IgD-negative memory B cell (primary cell): ENCODE results near the gene MYADML2. TPM values are rescaled to one million over a fixed set of nuclear protein-coding genes. Genes with fewer than 3 reads are reported as not detected.
A peak's percentile ranks its signal among the peaks of the same experiment; 100 is the strongest.
"Not testable (repeated sequence)": the region's sequence is repeated elsewhere in the genome, so short reads cannot be mapped to it uniquely, and the experiment has no call there.

Experiments used
- H3K27ac Mint-ChIP-seq, 3 donors: one replicate each; pipeline ENCODE4 v1.8.0; 2020 to 2022; ENCODE audit warnings: mild to moderate bottlenecking in 3 of 3, mixed read lengths in 3 of 3, moderate library complexity in 1 of 3
- H3K27me3 Mint-ChIP-seq: one replicate; pipeline ENCODE4 v1.8.0; 2021; ENCODE audit warnings: mixed read lengths
- H3K36me3 Mint-ChIP-seq: one replicate; pipeline ENCODE4 v1.8.0; 2020; ENCODE audit warnings: mild to moderate bottlenecking, mixed read lengths
- H3K4me1 Mint-ChIP-seq, 3 donors: one replicate each; pipeline ENCODE4 v1.8.0; 2020 to 2022; ENCODE audit warnings: mixed read lengths in 3 of 3, mild to moderate bottlenecking in 1 of 3
- H3K4me3 Mint-ChIP-seq, 4 donors: one replicate each; pipeline ENCODE4 v1.8.0; 2020 to 2022; ENCODE audit warnings: mild to moderate bottlenecking in 4 of 4, mixed read lengths in 4 of 4, moderate library complexity in 3 of 4
- H3K9me3 Mint-ChIP-seq, 3 donors: one replicate each; pipeline ENCODE4 v1.8.0; 2020 to 2021; ENCODE audit warnings: mixed read lengths in 3 of 3, mild to moderate bottlenecking in 1 of 3
- polyA plus RNA-seq: library from polyadenylated mRNA; unstranded; fragments of 300-500 nt; fragmentation: Illumina TruSeq; gene quantifications from one replicate; pipeline ENCODE4 v1.2.3, GENCODE V29; 2021

Gene MYADML2
- polyA plus RNA-seq, 1 donor from 2014 or later = not detected

DNA sequence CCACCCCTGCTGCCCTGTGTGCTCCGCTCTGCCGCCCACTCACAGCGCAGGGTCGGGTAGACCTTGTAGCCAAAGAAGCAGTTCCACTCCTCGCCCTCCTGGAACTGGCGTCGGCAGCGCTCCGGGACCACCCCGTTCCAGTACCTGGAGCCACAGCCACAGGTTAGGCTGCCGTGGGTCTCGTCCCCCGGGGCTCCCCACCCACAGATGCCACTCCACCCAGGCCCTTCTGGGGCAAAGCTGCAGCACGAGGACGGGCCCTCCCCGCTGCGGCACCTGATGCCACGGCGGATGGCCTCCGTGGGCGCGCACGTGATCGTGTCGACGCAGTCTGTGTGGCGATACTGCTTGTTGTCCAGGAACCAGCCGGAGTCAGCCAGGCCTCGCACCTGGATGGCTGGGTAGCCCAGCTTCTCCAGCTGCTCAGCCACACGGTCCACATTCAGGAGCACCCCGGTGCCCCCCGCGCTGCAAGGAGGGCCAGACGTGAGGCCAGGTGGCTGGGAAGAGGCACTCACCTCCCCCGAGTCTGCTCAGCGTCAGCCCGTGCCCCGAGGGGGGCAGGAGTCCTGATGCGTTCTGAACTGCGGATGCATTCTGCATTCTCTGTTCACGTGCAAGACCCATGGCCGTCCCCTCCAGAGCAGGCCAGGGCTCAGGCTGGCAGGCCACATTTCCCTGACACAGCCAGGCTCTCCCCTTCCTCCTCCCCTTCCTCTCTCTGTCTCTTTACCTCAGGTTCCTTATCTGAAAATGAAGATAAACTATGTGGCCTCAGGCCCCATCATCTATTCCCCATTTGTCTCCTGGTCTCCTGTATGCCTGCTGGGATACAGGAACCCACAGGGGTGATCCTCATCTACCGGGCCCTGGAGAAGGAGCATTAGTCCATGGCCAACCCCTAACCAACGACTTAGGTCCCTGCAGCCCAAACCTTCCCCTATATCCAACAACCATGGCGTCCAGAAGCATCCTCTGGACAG is 9.9 kb upstream of the MYADML2 start:
- Mint-ChIP-seq H3K4me3 (peak overlapping the region in 1 of 4 donors; percentile 48), H3K9me3 (no peaks in the 10 kb centered on the region), H3K27ac (peak overlapping the region in 2 of 3 donors; percentile 48 to 64), H3K4me1 (peaks cover 0 to 2% (median 0%) of the 10 kb centered on the region in 3 donors), H3K36me3 (no peaks in the 10 kb centered on the region), H3K27me3 (peaks cover 23% of the 10 kb centered on the region)

DNA sequence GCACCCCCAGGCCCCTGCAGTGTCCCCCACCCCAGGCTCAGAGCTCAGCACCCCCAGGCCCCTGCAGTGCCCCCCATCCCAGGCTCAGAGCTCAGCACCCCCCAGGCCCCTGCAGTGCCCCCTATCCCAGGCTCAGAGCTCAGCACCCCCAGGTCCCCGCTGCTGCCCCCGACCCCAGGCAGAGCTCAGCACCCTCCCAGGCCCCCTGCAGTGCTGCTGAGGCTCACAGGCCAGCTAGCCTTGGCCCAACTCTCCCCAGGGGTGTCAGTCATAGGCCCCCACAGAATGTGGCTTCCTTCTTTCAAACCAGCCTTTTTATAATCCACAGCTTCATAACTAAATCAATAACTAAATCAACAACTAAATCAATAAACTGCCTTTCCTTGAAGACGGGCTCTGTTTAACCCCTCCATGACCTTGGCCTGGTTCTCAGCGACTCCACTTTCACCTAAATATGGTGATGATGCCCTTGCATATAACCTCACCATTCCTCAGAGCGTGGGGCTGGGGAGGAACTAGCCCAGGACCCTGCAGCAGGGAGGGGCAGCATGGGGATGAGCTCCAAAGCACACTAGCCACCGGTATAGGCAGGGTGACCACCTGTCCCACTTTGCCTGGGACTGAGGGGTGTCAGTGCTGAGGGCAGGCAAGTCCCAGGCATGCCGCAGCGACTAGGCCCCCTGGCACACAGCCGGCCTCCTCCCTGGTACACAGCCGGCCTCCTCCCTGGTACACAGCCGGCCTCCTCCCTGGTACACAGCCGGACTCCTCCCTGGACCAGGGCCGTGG is 8.9 kb upstream of the MYADML2 start:
- H3K4me3 Mint-ChIP-seq = no peak overlapping the region
- no peaks in the 10 kb centered on the region for H3K36me3 Mint-ChIP-seq
- peaks cover 0 to 2% (median 0%) of the 10 kb centered on the region in 3 donors for H3K4me1 Mint-ChIP-seq
- H3K9me3 Mint-ChIP-seq = no peaks in the 10 kb centered on the region
- peaks cover 23% of the 10 kb centered on the region for H3K27me3 Mint-ChIP-seq
- H3K27ac Mint-ChIP-seq = no peak overlapping the region

DNA sequence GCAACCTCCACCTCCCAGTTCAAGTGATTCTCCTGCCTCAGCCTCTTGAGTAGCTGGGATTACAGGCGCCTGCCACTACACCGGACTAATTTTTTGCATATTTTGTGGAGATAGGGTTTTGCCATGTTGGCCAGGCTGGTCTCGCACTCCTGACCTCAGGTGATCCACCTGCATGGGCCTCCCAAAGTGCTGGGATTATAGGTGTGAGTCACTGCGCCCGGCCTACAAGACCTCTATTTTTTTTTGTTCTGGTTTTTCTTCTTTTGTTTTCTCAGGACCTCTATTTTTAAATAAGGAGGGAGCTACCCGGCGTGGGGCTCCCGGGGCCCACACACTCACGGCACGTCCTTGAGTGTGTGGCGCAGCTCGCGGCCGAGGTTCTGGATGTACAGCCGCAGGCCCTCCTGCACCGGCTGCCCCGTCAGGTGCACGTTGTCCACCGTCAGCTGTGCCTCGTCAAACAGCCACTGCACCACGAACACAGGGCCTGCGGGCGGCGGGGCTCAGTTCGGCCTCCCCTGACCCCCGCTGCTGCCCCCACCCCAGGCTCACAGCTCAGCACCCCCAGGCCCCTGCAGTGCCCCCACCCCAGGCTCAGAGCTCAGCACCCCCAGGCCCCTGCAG is 8.1 kb upstream of the MYADML2 start:
- Mint-ChIP-seq H3K4me1 (peaks cover 0 to 2% (median 0%) of the 10 kb centered on the region in 3 donors), H3K36me3 (no peaks in the 10 kb centered on the region), H3K27ac (no peak overlapping the region)

DNA sequence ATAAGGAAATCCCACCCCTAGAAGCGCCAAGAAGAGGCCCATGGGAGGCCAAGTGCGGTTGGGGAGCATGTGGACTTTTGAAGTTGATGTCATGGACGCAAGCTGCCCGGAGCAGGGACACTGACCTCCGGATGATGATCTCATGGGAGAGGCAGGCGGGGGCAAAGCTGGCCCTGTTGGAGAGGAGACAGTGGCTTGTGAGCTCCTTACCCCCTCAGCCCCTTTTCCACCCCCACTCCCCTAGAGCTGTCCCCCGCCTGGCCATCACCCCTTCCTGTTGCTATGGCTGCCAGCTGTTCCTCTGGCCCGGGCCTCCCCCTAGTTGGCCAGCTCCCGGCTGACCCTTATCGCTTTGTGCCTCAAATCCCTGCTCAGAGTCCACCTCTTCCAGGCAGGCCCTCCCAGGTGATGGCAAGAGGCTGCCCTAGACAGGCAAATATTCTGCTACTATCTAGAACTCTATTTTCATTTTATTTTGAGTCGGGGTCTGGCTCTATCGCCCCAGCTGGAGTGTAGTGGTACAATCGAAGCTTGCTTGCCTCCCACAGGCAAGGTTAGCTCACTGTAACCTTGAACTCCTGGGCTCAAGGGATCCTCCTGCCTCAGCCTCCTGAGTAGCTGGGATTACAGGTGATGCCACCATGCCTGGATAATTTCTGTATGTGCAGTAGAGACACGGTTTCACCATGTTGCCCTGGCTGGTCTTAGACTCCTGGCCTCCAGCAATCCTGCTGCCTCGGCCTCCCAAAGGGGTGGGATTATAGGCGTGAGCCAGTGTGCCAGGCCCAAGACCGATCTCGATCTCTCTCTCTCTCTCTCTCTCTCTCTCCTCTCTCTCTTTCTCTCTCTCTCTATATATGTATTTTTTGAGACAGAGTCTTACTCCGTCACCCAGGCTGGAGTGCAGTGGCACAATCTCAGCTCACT is 7.4 kb upstream of the MYADML2 start:
- no peaks in the 10 kb centered on the region for H3K9me3 Mint-ChIP-seq
- no peak overlapping the region for H3K27ac Mint-ChIP-seq
- H3K4me1 Mint-ChIP-seq = peaks cover 0 to 2% (median 0%) of the 10 kb centered on the region in 3 donors
- peaks cover 26% of the 10 kb centered on the region for H3K27me3 Mint-ChIP-seq
- H3K4me3 Mint-ChIP-seq = peak overlapping the region in 1 of 4 donors; percentile 22
- H3K36me3 Mint-ChIP-seq = no peaks in the 10 kb centered on the region

More for the DNA sequence above, 8.1 kb upstream of the MYADML2 start:
- H3K9me3 Mint-ChIP-seq = no peaks in the 10 kb centered on the region
- H3K27me3 Mint-ChIP-seq = peaks cover 26% of the 10 kb centered on the region
- H3K4me3 Mint-ChIP-seq = no peak overlapping the region

DNA sequence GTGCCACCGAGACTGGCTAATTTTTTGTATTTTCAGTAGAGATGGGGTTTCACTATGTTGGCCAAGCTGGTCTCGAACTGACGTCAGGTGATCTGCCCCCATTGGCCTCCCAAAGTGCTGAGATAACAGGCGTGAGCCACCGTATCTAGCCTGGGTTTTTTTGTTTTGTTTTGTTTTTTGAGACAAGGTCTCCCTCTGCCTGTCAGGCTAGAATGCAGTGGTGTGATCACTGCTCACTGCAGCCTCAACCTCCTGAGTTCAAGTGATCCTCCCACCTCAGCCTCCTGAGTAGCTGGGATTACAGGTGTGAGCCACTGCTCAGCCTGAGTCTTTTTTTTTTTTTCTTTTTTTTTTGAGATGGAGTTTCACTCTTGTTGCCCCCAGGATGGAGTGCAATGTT is 6.4 kb upstream of the MYADML2 start:
- not testable (repeated sequence) for H3K4me1 Mint-ChIP-seq, H3K27ac Mint-ChIP-seq, H3K9me3 Mint-ChIP-seq, H3K4me3 Mint-ChIP-seq, H3K36me3 Mint-ChIP-seq
- H3K27me3 Mint-ChIP-seq = peaks cover 21% of the 10 kb centered on the region

DNA sequence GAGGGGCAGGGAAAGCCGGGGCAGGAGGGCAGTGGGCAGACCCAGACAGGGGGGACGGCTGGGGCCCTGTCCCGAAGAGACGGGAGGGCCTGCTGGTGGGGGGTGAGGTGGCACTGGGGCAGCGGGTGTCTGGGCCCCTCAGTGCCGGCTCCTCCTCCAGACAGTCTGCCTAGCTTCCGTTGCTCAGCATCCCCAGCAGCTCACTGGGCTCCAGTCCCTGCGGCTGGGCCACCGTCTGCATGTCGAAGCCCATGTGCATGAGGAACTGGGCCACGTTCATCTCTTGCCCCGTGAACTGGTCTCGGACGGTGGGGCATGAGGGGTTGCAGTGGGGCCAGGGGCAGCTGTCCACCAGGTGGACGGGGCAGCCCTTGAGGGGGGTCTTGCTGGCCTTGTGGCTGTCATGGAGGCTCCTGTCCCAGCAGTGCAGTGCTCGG is 5.8 kb upstream of the MYADML2 start:
- H3K36me3 Mint-ChIP-seq = no peaks in the 10 kb centered on the region
- H3K4me1 Mint-ChIP-seq = peaks cover 0 to 2% (median 0%) of the 10 kb centered on the region in 3 donors
- no peaks in the 10 kb centered on the region for H3K9me3 Mint-ChIP-seq
- peaks cover 16% of the 10 kb centered on the region for H3K27me3 Mint-ChIP-seq
- H3K27ac Mint-ChIP-seq = no peak overlapping the region
- no peak overlapping the region for H3K4me3 Mint-ChIP-seq

DNA sequence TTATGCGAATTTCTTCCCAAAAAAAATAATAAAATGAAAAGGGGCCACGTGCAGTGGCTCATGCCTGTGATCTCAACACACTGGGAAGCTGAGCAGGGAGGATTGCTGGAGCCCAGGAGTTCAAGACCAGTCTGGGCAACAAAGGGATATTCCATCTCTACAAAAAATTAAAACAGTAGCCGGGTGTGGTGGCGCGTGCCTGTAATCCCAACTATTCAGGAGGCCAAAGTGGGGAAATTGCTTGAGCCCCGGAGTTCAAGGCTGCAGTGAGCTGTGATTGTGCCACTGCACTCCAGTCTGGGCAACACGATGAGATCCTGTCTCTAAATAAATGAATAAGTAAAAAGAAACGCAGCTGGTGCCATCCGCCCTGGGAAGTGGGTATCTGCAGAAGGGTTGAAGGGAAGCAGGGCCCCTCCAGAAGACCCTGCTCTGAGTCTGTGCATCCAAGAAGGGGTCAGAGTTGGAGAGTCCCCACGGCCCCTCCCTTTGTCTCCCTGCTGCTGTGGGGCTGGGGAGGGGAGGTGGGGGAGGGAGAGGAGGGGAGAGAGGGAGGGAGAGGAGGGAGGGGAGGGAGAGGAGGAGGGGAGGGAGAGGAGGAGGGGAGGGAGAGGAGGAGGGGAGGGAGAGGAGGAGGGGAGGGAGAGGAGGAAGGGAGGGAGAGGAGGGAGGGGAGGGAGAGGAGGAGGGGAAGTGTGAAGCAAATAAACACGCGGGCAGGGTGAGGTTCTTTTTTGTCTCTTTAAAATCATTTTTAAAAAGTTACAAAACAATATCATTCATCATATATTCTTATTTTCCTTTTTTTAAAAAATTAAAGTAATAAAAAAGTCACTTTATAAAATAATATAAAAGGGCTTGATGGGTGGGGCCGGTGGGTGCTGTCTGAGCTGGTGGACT is 5.0 kb upstream of the MYADML2 start:
- Mint-ChIP-seq H3K9me3 (no peaks in the 10 kb centered on the region), H3K4me3 (no peak overlapping the region), H3K36me3 (no peaks in the 10 kb centered on the region), H3K4me1 (no peaks in the 10 kb centered on the region), H3K27me3 (peaks cover 12% of the 10 kb centered on the region), H3K27ac (peak overlapping the region in 1 of 3 donors; percentile 25)

DNA sequence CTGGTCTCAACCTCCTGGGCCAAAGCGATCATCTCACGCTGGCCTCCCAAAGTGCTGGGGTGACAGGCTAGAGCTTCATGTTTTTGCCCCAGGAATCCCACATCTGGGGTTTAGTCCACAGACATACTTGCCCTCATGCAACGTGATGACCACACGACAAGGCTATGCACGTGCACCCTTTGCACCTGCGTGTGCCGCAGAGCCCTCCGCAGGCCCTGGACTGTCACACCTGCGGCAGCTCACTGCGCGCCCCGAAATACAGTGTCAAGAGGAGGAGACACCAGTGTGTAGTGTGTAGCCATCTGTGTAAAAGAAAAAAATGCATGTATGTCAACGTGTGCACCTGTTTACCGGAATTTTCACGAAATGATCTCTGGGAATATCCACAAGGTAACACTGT is 3.5 kb upstream of the MYADML2 start:
- H3K36me3 Mint-ChIP-seq = no peaks in the 10 kb centered on the region
- H3K27me3 Mint-ChIP-seq = peaks cover 8% of the 10 kb centered on the region
- no peak overlapping the region for H3K27ac Mint-ChIP-seq
- no peaks in the 10 kb centered on the region for H3K9me3 Mint-ChIP-seq
- no peaks in the 10 kb centered on the region for H3K4me1 Mint-ChIP-seq
- no peak overlapping the region for H3K4me3 Mint-ChIP-seq

DNA sequence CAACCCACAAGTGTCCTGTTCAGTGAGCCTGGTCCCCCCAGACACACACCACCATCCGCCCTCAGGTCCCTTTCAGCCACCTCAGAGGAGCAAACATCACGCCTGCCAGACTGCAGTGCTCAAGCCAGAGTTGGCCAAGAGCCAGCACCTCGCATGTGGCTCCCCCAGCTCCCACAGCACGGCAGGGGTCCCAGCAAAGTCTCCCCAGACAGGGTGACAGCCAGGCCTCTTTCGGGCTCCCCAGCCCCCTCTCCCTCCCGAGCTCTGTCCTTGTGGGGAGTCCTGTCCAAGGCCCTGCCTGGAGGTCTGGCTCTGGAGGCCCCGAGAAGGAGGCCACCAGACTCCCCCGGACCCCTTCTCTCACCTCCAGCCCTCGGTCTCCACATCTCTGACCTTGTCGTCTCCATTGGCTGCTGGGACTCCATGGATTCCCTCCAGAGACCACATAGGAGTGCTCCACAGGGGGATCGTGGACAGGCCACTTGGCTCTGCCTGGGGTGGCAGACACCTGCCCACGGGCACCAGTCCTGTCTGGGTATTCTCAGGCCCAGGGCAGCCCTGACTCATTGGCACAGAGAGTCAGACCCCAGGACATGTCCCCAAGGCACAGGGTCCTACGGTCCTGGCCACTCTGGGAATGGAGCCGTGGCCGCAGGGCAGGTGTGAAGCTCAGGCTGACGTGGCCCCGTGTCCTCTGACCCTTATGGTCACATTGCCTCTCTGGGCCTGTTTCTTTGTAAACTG is 1.8 kb upstream of the MYADML2 start:
- Mint-ChIP-seq H3K27ac (no peak overlapping the region), H3K36me3 (no peaks in the 10 kb centered on the region), H3K4me1 (no peaks in the 10 kb centered on the region), H3K4me3 (peak overlapping the region in 1 of 4 donors; percentile 47), H3K27me3 (peaks cover 7% of the 10 kb centered on the region), H3K9me3 (no peaks in the 10 kb centered on the region)

DNA sequence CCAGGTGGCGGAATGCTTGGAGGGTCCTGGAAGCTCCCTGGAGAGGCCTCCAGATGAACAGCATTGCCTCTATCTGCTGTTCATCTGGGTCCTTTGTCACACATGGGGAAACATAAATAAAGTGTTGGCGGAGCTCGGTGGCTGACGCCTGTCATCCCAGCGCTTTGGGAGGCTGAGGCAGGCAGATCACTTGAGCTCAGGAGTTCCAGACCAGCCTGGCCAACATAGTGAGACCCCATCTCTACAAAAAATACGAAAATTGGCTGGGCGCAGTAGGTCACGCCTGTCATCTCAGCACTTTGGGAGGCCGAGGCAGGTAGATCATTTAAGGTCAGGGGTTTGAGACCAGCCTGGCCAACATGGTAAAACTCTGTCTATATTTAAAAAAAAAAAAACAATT is 2.2 kb downstream of the MYADML2 start:
- Mint-ChIP-seq H3K4me1 (no peaks in the 10 kb centered on the region), H3K27ac (no peak overlapping the region), H3K9me3 (no peaks in the 10 kb centered on the region), H3K36me3 (no peaks in the 10 kb centered on the region), H3K4me3 (no peak overlapping the region), H3K27me3 (peaks cover 14% of the 10 kb centered on the region)

DNA sequence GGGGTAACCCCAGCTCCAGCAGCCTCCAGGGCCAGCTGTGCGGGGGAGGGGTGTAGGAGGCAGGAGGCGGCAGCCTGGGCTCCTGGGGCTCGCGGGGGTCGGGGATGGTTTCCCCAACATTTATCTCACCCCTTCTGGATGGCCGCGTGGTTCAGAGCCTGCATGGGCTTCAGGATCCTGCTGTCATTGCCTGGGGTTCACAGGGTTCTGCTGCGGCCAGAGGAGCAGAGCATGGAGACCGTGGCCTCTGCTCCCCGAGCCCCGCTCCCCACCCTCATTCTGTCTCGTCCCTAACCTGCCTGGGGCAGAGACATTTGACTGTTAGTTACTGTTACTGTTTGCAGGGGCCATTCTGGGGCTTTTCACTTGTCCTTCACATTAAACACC is 4.9 kb downstream of the MYADML2 start:
- Mint-ChIP-seq H3K27me3 (peaks cover 16% of the 10 kb centered on the region), H3K4me1 (peaks cover 0 to 2% (median 0%) of the 10 kb centered on the region in 3 donors), H3K4me3 (no peak overlapping the region), H3K9me3 (no peaks in the 10 kb centered on the region), H3K36me3 (no peaks in the 10 kb centered on the region), H3K27ac (peak overlapping the region in 1 of 3 donors; percentile 73)

DNA sequence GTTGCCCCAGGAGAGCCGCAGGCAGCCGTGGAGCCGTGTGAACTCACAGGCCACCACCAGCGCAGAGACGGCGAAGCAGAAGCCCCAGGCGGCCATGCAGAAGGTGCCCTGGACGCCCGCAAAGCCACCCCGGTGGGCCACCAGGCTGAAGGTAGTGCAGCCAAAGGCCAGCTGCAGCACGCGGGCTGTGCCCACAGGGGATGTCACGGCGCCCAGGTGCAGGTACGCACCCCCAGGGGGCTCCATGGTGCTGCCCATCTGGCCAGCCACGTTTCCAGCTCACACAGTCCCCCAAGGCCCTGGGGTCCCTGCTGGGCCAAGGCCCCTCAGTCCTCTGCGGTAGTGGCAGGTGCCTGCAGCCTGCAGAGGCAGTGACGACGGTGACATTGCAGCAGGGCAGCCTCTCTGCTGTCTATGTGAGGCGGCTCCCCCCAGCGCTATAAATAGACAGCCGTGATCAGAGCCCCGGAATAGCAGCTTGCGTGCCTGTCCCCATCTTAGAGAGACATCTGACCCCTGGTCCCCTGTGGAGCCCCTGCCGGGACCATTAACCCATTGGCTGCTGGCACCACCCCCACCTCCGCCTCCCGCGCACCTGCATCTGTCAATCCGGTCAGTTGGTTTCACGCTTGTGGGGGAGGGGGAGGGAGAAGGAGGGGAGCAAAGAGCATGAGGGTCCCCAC is 5.4 kb downstream of the MYADML2 start:
- Mint-ChIP-seq H3K9me3 (no peaks in the 10 kb centered on the region), H3K27me3 (peaks cover 16% of the 10 kb centered on the region), H3K27ac (no peak overlapping the region), H3K4me1 (peaks cover 0 to 2% (median 0%) of the 10 kb centered on the region in 3 donors), H3K4me3 (no peak overlapping the region), H3K36me3 (no peaks in the 10 kb centered on the region)
